Measurements from ENCODE around the gene RAB10.
A peak's percentile ranks its signal among the peaks of the same experiment; 100 is the strongest.

GRCh38 chr2:26008851-26009566 is 24.9 kb upstream of the RAB10 start:
- TF ChIP-seq, protein P1, sequence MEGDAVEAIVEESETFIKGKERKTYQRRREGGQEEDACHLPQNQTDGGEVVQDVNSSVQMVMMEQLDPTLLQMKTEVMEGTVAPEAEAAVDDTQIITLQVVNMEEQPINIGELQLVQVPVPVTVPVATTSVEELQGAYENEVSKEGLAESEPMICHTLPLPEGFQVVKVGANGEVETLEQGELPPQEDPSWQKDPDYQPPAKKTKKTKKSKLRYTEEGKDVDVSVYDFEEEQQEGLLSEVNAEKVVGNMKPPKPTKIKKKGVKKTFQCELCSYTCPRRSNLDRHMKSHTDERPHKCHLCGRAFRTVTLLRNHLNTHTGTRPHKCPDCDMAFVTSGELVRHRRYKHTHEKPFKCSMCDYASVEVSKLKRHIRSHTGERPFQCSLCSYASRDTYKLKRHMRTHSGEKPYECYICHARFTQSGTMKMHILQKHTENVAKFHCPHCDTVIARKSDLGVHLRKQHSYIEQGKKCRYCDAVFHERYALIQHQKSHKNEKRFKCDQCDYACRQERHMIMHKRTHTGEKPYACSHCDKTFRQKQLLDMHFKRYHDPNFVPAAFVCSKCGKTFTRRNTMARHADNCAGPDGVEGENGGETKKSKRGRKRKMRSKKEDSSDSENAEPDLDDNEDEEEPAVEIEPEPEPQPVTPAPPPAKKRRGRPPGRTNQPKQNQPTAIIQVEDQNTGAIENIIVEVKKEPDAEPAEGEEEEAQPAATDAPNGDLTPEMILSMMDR (IDR thresholded peaks at IDR 0.05): no peak
- TF ChIP-seq POLR2AphosphoS5 (IDR thresholded peaks at IDR 0.05) (peak in 2 of 3 donors; percentile 67 to 74), EP300 (IDR thresholded peaks at IDR 0.05) (no peak)

Measured in stomach (tissue), 4 donors.